Fibroblast of villous mesenchyme (primary cell): ENCODE measurements around the gene LAD1. TPM values are rescaled to one million over a fixed set of nuclear protein-coding genes. Genes with fewer than 3 reads are reported as not detected.

Source experiments
- DNase-seq: peaks from one replicate; pipeline ENCODE4 v3.0.0-alpha.2; 2010; ENCODE audit warnings: low read depth
- H3K4me3 ChIP-seq: 2 replicates; pipeline ENCODE4 v1.5.1; 2011; ENCODE audit warnings: low read depth, mild to moderate bottlenecking, low read length
- CTCF ChIP-seq: IDR thresholded peaks from 2 replicates; pipeline ENCODE4 v1.5.1; 2012; ENCODE audit warnings: low read depth, mild to moderate bottlenecking, low read length; ENCODE audit not compliant: insufficient read depth
- total RNA-seq: library from RNA; depleted of rRNA; stranded (reverse); fragments of >200 nt; gene quantifications from 2 replicates; pipeline ENCODE4 v1.2.3, GENCODE V29; 2012

Gene LAD1
- total RNA-seq, 1 donor, result not detected

GRCh38 chr1:201396861-201397464, 2.2 kb downstream of the LAD1 start:
- DNase-seq, result no peak
- no peak overlapping the region for H3K4me3 ChIP-seq
- no peak for TF ChIP-seq CTCF

GRCh38 chr1:201395936-201396335, 3.2 kb downstream of the LAD1 start:
- TF ChIP-seq CTCF, result no peak
- no peak overlapping the region for H3K4me3 ChIP-seq
- DNase-seq, result no peak

GRCh38 chr1:201394591-201394990, 4.5 kb downstream of the LAD1 start:
- no peak for TF ChIP-seq CTCF
- H3K4me3 ChIP-seq, result no peak overlapping the region
- no peak for DNase-seq

GRCh38 chr1:201393076-201393475, 6.0 kb downstream of the LAD1 start:
- H3K4me3 ChIP-seq, result no peak overlapping the region
- no peak for TF ChIP-seq CTCF
- no peak for DNase-seq

- no peak for DNase-seq
- no peak overlapping the region for H3K4me3 ChIP-seq
- no peak for TF ChIP-seq CTCF
Observed at GRCh38 chr1:201391651-201392511, 7.2 kb downstream of the LAD1 start.

- no peak overlapping the region for H3K4me3 ChIP-seq
- DNase-seq, result no peak
- TF ChIP-seq CTCF, result no peak
Observed at GRCh38 chr1:201391225-201391624, 7.9 kb downstream of the LAD1 start.

GRCh38 chr1:201389051-201389450, 10.1 kb downstream of the LAD1 start:
- no peak for DNase-seq
- H3K4me3 ChIP-seq, result no peak overlapping the region
- TF ChIP-seq CTCF, result no peak
